A204.1 (cell line): ENCODE measurements around the gene CORO7.

Source experiments
- FAIRE-seq: peaks from 2 replicates; lab custom pipeline; 2012; peaks lifted over from hg19 to GRCh38; lab: Jason Lieb, UNC

The CORO7 gene

DNA sequence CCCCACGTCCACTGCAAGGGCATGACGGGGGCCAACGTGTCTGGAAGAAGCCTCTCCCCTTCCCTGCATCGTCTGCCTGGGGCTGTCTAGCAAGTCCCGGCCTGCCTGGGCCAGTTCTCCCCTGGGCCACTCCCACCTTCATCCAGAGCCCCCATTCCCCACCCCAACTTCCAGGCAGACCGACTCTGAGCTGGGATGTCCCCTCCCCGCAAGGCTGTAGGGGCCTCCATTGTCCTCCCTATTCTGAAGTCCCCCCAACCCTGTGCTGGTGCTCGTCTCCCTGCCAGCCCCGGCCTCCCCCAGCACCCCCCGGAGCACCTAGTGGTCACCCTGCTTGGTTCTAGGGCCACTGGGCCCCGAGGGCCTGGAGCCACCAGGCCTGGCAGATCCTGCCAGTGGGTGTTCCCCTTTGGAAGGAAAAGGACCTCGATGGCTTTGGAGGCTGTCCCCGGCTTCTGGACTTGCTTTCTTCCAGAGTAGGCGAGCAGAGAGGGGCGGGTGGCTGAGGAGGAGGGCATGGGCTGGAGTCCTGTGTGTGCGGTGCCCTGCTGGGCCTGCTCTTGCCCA, 95.7 kb downstream of the CORO7 start:
- no peak for FAIRE-seq

DNA sequence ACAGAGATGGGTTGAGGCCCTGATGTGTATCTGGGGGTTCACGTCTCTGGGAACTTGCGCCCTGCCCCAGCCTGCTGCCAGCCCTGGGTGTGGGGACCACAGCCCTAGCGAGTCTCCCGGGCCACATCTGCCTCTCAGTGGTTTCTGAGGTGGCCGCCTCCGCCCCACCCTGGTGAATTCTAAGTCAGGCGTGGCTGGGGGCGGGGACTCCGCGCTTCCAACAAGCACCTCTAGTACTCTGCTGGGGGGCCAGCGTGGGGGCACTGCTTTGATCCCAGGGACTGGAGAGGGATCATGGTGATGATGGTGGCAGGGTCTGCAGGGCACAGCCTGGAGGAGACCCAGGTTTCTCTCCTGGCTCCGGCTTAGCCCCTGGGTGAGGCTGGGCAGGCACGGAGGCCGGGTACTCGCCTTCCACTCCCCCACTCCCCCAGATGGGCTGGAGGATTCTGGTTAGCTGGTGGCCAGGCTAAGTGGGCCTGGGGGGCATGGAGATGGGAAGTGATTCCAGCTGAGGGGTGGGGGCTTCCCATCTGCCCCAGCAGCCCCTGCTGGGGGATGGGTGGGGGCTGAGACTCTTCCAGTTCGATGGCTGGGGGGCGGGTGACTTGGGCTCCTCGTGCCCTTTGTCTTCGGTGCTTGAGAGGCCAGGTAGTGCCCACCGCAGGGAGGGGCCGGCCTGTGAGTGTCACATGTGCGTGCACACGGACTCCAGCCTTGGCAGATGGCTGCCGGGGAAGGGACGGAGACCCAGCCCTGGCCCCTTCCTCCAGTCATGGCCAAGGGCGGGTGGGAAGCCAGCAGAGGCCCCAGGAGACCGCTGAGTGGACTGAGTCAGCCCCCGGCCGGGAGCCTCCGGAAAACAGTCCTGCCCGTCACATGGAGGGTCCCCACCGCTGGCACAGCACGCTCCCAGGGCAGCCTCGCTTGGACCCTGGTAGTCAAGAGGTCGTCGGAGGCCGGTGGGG, 96.7 kb downstream of the CORO7 start:
- no peak for FAIRE-seq

DNA sequence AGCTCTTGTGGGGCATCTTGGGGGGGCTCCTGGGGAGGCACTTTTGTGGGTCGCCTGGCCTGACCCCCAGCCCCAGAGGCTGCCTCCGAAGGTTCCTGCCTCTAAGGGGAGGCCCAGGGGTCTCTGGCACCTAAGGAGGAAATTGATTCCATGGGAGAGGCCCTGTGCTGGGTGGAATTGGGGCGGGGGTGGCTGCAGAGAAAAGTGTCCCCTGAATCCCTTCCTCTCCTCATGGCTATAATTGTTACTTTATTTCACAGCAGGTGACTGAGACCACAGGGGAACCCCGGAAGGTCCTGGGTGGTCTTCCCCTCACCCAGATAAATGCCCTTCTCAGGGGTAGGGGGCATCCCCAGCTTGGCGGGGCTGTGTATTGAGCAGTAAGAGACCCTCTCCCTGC, 97.4 kb downstream of the CORO7 start:
- FAIRE-seq: no peak

DNA sequence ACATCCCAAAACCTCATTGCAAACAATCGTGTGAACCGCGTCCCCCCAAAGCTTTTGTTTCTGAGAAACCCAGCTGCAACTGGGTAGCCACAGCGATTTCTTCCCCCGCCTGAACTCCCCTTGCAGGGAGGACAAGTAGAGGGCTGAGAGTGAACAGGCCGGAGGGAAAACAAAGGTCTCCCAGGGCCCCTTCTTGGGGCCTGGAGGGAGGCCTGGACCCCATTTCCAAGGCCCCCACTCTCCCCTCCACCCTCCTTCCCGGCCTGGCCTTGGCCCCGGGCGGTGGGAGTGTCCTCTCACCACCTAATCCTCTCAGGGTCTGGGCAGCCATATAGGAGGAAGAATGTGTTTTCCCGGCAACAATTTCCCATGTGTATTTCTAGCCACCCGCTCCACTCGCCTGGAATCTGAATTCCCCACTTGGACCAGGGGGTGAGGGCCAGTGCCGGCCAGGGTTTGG, 97.9 kb downstream of the CORO7 start:
- no peak for FAIRE-seq

DNA sequence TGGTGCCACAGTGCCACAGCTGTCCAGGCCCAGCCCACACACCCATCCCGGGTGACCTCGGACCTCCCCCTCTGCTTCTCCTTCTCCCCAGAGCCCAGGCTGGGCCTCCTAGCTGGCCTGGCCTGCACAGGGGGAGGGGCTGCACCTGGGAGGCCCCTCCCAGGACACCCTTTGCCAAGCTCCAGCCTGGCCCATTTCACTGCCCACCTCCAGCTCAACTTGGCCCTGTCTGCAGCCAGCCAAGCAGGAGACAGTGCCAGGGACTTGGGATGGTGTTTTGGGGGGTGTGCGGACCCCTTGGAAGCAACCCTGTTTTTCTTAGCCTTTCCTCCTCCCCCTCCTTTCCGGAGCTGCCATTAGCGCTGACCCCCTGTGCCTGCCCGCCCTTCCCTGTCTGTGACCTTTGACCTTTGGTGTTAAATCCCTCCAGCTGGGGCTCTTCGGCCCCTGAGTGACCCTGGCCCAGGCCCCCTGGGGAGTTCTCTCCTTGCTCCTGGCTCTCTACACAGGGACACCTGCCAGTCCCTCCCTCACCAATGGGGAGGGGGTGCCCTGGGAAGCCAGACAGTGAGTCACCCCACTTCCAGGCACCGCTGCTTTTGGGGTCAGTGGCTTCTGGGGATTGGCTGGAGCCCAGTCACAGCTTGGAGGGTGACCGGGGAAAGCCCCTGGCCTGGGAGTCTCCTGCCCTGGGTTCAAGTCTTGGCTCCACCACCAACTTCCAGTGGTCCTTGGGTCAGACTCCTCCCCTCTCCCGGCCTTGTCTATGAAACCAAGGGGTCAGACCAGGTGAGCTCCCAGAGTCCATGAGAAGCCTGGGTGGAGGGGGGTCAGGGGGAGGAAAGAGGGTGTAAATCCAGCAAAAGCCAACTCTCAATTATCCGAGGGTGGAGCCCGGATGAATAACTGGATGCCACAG, 98.6 kb downstream of the CORO7 start:
- no peak for FAIRE-seq

DNA sequence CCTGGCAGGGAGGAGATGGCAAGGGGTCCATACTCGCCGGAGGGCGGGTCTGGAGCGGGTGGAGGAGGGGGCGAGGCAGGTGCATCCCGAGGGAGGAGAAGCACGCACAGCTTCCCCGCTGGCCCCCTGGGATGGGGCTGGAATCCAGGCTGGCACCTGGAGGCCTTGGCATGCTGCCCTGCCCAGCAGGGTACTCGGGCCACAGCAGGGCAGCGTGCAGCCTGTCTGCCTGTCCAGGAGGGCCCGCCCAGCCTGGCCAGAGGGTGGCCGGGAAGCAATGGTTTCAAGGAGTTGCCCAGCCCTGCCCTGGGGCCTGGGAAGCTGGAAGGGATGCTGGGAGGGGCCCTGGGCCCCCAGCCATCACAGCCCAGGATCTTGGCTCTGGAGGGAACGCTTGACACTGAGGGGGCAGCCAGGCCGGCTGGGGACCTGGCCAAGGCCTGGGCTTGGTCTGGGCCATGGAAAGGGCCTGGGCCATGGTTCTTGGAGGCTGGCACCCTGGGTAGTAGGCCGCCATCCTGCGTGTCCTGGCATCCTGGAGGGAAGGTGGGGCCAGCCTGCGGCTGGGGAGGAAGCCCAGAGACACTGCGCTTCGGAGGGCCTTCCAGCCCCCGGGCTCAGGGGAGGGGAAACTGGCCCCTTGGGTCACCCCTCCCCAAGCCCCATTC, 99.4 kb downstream of the CORO7 start:
- FAIRE-seq: no peak

DNA sequence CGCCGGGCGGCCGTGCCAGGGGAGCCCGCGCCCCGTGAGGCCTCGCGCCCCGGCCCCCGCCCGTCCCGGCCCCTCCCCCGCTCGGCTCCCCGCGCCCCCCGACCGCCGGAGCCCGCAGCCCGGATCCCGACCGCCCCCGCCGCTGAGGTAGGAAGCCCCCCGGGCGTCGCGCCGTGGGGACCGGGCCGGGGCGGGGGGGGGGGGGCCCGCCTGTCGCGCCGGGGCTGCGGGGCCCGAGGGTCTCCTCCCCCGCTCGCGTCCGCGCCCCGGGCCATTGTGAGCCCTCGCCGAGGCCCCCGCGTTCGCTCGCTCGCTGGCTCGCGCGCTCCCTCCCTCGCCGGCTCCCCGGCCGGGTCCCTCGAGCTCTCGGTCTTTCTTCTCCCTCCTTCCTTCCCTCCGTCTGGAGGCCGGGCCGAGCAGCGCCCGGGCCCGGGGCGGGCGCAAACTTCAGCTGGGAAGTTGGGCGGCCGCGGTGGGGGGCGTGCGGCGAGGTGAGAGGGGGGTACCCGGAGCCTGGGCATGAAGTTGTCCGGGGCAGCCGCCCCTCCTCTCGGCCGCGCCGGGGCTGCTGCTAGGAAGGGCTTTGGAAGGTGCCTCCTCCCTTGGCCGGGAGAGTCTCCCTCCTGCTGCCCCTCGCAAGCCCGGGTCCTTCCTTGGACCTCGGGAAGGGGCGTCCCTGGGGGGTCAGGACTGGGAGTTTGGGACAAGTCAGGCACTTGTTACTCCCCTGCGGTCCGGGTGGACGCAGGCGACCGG, 100.1 kb downstream of the CORO7 start:
- no peak for FAIRE-seq

DNA sequence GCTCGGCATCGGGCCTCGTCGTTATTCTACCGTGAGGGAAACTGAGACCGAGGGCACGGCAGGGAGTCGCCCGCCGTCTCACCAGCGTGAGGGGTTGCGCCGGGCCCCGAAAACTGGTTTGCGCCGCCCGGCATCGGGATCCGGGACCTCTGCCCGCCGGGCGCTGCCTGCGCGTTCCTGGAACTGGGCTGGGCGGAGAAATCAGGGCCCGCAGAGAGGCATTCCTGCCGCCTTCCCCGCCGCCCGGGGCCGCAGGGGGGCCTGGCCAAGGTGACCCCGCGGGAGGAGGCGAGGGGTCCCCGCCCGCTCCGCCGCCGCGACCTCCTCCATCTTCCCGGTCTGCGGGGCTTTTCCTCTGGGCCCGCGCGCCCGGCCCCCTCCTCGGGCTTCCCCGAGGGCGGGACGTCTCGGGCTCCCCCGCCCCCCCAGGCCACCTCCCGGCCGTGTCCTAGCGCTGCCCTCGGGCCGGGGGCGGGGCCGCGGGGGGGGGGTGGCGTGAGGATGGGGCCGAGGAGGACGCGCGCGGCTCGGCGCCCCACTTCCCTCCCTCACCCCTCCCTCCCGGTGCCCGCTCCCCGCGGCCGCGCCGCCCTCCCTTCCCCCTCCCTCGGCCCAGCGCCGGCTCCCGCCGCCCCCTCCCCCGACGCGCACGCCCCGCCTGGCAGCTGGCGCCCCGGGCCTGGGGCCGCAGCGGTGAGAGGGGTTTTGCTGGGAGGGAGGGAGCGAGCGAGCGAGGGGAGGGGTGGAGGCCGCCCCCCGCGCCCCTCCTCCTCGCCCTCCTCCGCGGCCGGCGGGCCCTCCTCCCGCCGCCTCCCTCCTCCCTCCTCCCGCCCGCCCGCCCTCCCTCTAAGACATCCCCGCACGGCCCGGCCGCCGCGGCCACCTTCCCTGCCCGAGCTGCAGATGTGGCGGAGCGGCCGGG, 100.9 kb downstream of the CORO7 start, which contains the start of gene GLIS2:
TSS of gene GLIS2 (plus strand) at position 882 of the 922 bp plus-strand sequence. CDS start 16,214 bp downstream, outside the sequence.
- FAIRE-seq: no peak

DNA sequence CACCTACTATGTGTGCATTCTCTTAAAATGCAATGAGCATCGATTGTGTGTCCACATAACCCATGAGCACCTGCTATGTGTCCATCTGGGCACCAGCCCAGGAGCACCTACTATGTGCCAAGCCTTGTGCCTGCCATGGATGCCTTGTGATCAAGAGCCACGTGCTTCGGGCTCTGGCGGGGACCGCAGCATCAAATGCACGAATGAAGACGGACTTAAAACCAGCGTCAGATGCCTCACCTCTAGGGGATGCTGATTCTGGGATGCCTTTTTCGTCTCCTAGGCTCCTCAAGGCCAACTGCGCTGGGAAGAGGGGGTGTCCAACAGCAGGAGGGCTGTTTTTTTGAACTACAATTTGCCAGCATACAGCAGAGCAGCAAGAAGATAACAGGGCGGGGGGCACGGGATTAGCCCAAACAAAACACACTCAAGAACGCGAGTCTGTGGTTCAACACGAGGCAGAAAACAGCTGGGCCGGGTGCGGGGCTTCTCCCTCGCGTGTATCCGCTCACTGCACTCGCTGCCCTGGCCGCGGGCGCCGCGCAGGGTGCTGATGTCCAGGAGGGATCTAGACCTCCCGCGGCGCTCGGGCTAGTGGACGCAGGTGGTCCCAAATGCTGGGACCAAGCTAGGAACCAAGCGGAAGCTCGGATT, 101.7 kb downstream of the CORO7 start:
- no peak for FAIRE-seq

DNA sequence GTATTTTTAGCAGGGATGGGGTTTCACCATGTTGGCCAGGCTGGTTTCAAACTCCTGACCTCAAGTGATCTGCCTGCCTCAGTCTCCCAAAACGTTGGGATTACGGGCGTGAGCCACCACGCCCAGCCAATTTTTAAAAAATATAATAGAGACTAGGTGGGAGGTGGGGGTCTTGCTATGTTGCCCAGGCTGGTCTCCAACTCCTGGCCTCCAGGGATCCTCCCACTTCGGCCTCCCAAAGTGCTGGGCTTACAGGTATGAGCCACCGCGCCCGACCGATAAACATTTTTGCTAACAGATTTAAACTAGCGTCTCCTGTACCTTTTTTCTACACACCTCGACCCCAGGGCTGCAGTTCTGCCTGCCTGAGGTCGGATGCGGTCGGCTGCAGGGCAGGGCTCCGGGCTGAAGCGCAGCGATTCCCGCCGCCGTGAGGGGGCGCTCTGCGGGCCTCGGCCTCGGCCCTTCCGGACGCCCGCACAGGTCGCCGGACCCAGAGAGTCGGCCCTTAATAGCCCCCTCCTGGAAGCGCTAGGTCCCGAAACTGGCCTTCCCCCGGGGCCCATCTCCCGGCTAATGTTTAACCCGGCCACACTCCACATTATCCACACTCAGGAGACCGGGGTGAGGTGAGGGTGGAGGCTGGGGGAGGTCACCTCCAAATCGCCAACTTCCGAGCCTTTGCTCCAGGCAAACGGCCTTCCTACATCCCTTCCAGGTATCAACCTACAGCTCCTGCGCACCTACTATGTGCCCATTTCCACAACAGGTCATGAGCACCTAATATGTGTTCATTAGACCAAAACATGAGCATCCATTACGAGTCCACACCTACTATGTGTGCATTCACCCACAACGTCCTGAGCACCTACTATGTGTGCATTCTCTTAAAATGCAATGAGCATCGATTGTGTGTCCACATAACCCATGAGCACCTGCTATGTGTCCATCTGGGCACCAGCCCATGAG, 102.5 kb downstream of the CORO7 start:
- no peak for FAIRE-seq

DNA sequence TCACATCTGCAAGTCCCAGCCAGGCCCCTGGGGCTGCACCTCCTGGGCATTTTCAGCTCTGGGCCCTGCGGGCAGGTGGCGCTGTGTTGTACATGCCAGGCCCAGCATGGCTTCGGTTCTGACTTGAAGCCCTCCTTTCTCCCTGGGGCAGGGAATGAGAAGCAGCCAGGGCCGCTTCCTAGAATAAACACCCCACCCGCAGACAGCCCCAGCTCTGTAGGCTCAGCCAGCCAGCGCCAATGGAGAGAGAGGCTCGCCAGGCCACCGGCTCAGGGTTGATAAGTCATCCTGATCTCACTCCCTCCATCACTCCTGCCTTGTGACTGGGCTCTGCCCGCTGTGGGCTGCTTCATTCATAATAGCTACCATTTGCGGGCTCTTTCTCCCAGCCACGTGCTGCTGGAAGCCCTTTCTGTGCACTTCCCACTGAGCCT, 106.5 kb downstream of the CORO7 start:
- FAIRE-seq: no peak

DNA sequence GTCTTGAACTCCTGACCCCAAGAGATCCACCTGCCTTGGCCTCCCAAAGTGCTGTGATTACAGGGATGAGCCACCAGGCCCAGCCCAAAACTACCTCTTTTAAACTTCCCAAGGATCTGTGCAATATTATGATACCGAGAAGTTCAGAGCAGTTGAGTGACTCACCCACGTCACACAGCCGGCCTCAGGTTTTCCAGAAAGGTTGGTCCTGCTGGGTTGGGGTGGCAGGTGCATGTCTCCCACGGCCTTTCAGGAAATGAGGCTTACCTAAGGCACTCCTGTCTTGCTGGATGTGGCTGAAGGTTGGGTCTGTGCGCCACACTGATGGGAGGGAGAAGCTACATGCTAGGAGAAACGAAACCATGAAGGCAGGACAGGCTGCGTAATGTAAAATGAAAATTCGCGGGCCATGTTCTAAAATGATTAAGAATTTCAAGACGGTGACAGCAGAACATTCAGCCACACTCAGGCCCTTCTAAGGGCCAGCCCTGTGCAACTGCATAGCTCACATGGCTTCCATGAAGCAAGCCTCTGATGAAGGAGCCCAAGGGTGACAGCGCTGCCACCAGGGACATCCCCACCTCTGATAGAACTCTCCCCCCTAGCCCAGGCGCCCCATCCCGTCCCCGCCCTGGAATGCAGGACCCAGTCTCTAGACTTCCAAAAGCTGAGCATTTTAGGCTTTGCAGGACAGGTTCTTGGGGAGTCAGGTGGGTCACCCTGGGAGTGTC, 107.1 kb downstream of the CORO7 start:
- FAIRE-seq: no peak

DNA sequence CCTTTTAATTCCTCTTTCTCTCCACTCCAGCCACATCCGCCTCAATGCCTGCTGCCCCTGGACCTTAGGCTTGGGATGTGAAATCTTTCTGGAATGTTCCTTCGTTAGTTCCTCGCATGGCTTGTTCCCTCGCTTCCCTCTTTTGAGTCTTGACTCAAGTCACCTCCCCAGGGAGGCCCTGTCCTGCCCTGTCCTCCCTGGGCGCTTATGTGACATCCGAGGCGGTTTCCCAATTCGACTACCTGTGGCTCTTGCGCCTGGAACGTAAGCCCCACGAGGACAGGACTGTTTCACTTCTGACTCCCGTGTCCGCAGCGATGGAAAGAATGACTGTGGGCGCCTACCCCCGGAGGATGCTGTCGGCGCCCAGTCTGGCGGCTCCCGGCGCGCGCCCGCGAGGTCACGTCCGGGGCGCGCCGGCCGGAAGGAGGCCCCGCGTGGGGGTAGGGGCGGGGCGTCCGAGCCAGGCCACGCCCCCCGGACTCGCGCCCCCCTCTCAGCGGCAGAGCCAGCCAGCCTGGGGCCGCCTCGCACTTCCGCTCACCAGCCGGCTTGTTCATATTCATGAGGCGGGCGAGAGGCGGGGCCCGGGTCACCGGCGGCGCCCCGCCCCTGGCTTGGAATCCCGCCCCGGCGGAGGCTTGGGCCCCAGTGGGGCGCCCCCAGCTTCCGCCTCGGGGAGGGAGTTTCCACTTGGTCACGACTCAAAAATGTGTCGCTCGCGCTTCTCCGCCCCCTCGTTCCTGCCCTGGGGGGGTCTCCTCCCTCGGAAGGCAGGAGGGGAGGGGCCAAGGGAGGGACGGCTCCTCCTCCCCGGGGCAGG, 109.0 kb downstream of the CORO7 start:
- FAIRE-seq: no peak

DNA sequence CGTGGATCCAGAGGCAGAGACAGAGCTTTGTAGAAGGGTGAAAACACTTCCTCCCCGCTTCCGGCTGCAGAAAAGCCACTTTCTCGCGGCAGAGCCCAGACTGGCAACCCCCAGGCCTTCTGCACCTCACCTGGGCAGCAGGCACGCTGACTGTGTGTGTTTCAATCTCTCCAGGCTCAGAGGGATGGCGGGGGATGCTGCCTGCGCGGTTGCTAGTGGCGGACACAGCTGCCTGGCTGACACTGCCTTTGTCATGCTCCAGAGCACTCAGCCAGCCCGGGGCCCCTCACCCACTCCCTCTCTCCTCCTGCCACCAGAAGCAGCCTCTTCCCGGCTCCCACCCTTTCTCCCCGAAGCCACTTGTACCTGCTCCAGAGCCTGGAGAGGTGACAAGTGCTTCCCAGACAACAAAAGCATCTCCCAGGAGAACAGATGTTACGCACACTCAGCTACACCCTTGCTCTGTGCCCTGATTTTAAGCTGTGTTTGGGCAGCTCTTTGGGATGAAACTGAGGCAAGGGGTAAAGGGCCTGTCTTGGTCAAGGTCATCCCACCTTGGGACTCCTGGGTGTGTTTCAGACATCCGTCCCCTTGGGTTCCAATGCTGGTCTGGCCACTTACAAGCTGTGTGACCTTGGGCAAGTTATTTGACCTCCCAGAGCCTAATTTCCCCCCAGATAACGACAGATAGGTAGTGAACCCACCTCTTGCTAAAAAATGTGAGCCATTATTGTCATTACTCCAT, 109.8 kb downstream of the CORO7 start:
- no peak for FAIRE-seq
